Stimulated activated CD4-positive, alpha-beta T cell treated with anti-CD3 and anti-CD28 coated beads, Interleukin-2, amount 100 ng/mL, for 24 hours (primary cell): ENCODE measurements around the gene ASCL2.

ENCODE experiments used
- DNase-seq, 2 donors: peaks; one replicate each; pipeline ENCODE4 v3.0.0-alpha.2; 2020

The ASCL2 gene, protein sequence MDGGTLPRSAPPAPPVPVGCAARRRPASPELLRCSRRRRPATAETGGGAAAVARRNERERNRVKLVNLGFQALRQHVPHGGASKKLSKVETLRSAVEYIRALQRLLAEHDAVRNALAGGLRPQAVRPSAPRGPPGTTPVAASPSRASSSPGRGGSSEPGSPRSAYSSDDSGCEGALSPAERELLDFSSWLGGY

DNA sequence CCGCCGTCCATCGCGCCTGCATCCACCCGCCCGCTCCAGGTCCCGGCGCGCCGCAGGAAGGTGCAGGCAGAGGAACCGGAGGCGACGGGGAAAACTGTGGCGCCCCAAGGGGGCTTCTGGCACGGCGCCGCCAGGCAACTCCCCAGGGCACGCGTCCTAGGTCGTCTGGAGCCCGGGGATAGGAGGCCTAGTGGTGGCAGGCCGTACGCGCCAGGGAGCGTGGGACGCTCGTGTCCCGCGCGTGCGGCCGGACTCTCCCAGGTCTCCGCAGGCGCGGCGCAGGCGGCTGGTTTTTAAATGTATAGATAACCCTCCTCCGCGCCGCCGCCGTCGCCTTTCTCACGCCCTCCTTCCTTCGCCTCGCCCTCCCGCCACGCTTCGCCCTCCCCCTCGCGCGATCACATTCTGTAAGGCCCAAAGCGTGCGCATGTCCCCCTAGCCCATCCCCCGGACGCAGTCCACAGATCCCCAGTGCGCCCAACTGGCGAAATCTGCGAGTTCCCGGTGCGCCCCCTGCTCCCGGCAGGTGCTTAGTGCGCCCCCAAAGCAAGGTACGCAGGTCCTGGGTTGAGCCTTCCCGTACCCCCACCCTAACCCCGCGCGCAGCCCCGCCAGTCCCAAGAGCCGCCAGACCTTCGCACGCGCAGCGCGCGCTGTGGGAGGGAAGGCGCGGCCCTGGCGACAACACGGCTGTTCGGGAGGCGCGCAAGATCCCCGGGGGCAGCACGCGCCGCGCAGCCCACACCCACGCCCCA lies at the start of gene ASCL2:
Gene ASCL2, minus strand, starts transcription at position 267 of the 755 bp plus-strand sequence. Its CDS starts 256 bp downstream, at position 11.
- peak; percentile 19 for DNase-seq

DNA sequence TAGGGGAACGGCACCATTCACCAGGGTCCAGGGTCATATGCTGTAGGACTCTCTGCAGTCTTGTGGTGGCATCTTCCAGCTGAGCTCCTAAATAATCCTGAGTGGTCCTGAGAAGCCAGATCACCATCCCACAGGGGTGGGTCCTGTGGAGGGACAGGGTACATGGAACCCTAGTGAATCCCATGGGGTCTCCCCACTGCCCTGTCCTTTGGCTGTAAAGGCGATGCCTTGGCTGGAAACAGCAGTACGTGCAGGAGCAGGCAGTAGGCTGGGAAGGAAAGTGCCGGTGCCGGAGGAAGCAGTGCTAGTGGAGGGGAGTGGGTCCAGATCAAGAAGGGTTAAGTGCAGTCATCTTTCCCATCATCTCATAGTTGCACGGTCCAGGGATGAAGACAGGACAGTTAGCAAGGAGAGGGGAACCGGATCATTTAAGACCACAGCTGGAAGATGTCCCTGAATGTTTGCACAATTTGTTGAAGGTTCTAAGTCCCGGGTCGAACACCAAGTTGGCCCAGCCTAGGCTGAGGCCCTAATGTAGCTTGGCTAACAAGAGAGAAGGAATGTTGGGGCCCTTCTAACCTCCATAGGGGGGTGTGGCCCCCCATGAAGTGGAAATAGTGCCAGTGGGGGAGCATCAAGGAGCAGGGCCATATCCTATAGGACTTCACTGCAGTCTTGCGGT lies 49.5 kb upstream of the ASCL2 start:
- DNase-seq: no peak

DNA sequence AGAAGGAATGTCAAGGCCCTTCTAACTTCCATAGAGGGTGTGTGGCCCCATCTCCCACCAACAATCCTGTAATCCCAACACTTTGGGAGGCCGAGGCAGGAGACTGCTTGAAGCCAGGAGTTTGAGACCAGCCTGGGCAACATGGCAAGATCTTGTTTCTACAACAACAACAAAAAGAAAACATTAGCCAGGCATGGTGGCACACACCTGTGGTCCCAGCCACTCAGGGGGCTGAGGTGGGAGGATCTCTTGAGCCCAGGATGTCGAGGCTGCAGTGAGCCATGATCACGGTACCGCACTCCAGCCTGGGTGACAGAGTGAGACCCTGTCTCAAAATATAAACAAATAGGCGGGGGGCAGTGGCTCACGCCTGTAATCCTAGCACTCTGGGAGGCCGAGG lies 48.3 kb upstream of the ASCL2 start:
- no peak for DNase-seq

DNA sequence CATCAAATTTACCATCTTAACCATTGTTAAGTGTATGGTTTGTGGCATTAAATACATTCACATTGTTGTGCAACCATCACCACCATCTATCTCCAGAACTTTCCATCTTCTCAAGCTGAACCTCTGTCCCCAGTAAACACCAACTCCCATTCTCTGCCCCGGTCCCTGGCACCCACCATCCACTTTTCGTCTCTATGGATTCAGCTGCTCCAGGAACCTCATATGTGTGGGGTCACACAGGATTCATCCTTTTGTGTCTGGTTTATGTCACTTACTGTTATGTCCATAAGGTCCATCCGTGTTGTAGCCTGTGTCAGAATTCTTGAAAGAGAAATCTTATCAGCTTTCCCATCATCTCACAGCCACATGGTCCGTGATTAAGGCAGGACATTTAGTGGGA lies 47.7 kb upstream of the ASCL2 start:
- DNase-seq: no peak

DNA sequence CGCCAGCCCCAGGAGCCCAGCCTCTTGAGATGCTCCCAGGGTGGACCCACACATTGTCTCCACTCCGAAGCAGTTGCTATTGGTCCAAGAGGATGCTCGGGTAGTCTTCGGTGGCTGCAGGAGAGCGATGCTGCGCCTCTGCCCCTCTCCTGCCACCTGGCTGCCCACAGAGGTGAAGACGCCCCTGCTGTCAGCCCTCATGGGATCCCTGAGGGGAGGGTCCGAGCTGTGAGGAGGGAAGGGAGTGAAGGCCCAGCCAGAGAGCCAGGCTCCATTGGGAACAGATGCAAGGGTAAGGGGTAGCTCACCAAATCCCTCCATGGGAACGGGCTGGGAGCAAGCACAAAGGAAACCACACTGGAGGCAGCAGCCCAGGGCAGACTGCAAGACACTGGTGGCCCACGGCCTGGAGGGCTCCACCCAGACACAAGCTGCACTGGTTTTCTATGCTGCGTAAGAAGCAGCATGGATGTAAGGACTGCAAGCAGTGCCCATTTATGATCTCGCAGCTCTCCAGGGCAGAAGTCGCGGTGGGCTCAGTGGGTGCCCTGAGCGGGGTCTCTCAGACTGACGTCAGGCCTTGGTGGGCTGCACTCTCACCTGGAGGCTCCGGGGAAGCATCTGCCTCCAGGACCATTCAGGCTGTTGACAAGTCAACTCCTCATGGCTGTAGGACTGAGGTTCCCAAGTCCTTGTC lies 47.1 kb upstream of the ASCL2 start:
- no peak for DNase-seq

DNA sequence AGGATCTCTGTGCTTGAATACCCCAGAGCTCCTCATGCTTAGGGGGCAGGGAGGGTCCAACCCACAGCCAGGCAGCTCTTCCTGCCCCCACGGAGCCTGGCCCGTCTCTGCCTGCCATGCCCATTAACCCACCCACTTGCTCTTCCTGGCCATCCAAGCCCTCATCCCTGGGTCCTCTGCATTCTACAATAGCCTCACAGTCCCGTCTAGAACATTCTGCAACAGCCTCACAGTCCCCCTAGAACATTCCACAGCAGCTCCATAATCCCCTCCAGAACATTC lies 46.5 kb upstream of the ASCL2 start:
- DNase-seq: no peak

DNA sequence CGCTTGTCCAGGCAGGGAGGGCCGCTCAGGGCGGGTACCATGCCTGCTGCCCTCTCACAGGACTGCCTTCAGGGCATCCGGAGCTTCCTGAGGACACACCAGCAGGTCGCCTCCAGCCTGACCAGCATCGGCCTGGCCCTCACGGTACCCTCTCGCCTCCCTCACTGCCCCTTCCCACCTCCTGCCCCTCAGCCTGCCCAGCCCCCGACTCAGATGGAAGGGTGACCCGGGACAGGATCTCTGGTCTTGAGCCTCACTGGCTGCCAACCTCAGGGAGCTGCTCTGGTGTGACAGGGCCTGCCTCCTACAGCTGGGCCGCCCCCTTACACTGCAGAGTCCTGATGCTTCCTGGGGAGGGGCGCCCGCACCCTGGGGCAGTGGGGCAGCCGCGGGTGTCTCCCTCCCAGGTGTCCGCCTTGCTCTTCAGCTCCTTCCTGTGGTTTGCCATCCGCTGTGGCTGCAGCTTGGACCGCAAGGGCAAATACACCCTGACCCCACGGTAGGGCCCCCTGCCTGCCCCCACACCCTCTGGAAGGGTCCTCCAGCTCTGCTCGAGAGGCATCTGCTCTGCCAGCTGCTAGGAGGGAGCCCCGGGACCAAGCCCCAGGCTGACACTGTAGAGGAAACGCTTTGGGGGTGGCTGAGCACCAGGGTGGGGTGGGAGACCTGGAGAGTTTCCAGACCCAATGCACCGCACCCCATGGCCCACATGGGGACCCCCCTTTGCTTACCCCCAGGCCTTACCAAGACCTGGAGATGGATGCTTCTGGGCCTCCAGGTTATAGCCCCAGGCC lies 46.0 kb upstream of the ASCL2 start:
- DNase-seq: no peak

DNA sequence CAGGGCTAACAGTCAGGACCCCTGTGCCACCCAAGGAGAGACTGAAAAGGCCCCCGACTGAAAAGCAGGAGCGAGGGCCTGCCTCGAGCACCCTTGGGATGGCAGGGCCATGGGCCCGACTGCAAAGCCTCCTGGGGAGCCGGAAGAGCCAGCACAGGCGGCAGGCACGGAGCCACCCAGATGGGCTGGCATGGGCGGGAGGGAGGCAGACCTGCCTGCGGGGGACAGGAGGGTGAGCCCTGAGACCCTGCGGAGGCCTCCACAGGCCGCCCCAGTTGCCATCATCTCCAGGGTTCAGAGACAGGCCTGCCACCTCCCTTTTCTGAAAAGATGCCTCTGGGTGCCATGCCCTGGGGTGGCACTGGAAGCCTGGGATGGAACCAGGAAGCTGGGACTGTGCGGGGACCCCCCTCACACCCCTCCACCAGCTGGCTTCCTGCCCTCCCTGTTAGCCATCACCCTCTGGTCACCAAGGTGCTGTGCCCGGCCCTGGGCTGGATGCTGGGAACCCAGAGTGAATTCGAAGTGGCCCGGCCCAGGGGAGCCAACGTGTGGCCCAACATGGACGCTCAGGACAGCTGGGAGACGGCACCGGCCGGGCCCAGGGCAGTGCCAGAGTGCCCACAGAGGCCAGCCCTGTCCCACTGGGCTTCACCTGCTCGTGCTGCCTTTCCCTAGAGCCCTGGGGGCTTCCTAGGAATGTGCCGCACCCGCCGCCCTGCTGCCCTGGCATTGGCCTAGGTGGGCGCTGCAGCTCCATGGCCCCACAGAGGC lies 45.2 kb upstream of the ASCL2 start:
- DNase-seq: no peak

DNA sequence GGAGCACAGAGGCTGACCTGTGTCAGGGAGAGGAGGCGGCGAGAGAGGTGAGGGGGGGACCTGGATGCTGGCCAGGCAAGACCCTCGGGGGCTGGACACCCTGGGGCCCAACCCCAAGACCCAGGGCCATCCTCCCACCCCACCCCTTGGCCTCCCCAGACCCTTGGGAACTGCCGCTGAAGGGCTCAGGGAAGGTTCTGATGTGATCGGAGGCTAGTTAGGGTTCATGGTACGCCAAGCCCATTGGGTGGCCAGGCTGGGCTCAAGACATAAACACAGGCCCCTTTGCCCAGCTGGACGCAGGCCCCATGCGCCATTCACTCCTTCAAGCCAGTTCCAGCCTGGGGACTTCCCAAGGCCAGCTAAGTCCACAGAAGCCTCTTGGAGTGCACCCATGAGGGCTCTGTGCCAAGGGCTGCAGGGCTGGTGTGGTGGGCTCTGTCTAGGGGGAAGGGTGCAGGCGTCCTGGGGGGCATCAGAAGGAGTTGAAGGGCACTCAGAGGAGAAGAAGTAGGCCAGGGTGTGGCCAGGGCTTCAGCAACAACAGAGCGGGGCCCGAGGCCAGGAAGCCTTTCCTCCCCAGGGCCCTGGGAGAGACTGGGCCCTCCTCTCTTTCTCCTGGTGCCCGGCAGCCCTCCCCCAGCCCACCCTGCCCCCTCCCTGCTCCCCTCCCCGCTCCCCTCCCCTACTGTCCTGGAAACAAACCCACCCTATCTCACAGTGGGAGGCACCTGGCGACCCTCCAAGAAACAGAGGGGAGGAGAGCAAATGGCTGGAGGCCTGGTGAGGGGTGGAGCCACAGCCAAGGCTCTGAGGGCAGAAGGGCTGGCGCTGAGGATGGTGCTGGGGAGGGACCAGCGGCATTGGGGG lies 44.4 kb upstream of the ASCL2 start:
- no peak for DNase-seq

DNA sequence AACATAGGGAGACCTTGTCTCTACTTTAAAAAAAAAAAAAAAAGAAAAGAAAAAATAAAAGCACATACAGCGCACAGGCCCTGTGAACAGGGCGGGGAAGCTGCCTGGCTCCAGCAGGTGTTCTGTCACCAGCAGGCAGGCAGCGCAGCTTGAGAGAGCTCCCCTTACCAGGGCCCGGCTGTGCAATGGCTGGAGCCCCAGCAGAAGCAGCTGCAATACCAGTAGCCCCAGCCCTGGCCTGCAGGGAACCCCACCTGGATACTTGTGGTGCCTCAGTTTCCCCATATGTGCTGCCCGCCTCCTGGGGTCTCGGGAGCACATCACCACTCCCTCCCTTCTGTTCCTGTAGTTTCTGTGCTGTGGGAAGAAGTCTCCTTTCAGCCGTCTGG lies 43.7 kb upstream of the ASCL2 start:
- DNase-seq: no peak

DNA sequence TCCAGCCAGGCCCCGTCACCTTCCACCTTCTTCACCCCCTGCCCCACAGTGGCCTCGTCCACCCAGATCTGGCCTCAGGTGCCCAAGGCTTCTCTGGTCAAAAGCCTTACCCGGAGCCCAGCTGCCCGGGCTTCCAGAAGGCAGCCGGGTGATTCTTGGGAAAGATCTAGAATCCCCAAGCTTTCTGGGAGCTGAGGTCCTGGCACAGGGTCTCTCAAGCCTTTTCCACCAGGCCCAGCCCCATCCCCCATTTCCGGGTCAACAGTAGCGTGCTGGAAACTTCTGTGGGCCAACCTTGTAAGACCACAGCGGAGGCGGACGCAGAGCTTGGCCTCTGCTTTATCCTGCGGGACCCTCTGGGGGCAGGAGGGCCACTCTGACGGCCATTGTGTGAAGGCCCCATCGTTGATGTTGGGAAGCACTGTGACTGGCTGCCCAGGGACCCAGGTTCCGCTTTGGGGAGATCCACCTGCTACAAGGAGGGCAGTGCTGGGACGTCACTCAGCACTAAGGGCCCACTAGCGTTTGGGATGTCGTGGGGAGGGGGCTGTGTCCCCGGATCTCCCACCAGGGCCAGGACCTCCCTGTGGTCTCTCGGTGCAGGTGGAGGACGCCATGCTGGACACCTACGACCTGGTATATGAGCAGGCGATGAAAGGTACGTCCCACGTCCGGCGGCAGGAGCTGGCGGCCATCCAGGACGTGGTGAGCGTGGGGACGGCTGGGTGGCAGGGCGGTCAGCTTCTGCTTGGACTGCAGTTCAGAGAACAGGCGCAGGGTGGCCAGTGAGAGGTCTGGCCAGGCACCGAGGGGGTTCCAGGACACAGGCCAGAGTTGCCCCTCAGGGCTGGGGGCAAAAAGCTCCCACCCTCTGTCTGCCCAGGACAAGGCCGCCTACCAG lies 42.9 kb upstream of the ASCL2 start:
- no peak for DNase-seq

DNA sequence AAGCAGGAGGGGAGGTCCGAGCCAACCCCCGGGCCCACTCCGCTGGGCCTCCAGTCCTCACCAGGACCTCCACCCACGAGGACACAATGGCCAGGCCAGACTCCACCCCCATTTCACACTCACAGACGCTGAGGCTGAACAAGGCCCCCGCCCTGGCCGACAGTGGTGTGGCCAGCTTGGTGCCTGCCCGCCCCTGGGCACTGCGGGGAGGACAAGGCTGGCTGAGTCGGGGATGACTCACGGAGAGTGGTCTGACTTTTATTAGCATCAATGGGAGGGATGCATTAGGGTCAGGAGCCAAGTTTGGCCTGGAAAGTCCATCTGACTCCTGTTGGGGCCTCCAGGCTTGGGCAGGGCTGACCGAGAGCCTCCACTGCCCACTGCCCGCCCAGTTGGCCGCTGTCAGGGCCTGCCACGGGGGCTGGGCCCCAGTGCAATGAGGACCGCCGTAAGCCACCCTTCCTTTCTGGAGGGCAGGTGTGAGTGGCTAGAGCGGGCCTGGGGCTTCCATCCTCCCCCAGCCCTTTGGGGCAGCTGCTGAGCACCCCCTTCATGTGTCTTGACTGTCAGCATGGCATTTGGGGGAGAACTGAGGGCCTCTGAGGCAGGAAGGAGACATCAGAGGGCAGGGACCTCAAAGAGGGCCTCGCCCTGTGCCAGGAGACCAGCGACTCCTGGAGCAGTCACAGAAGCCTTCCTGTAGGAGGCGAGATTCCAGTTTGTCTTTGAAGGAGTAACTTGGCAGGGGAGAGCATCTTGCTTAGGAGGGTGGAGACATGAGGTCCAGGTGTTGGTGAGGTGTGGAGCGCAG lies 42.0 kb upstream of the ASCL2 start:
- no peak for DNase-seq

DNA sequence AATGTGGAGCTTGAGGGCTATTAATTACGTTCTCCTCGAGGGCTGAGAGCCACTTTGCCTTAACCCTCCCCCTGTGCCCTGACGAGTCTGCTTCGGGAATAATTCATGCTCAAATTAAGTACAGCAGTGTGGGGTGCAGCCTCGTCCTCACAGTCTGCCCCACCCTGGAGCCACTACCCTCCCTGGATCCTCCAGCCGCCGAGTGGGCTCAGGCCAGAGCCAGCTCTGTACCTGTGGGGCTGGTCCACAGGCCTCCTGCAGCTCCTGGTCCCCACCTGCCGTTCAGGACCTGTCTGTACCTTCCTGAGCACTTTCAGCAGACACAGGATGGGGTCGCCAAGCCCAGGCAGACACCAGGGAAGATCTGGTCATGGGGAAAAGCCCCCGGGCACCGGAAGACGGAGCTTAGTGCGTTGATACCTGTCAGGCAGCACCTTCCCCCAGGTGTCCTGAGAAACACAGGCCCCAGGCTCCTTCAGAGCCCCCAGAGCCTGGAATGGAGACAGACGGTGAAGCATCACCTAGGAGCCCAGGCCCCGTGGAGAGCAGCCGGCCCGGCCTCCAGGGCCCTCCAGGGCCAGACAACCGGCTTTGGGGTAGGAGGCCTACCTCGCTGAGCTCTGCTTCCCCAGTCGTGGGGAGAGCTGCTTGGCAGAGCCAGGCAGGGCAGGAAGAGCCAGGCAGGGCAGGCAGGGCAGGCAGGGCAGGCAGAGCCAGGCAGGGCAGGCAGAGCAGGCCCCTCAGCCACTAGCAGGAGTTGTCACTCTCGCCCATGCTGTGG lies 41.2 kb upstream of the ASCL2 start:
- no peak for DNase-seq

DNA sequence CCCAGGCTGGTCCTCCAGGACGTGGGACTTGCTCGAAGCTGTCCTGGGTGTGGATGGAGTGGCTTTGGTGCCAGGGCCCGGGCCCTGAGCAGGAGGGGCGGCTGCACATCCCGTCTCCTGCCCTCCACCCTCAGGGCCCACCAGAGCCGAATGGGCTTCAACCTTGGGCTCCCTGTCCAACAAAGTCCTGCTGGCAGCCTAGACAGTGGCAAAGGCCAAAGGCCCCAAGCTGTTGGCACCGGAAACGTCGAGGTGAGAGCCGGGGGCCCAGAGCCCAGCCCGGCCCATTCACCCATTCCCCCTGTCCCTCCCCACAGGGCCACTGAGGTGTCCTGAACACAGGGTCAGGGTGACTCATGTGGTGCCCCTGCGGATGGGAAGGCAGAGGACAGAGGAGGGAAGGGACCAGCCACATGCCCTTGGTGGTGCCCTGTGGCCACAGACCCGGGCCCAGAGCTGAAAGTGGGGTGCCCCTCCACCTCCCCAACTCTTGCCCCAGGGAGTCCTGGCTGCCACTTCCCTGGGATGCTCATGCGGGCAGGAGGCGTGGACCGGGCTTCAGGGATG lies 40.5 kb upstream of the ASCL2 start:
- no peak for DNase-seq

DNA sequence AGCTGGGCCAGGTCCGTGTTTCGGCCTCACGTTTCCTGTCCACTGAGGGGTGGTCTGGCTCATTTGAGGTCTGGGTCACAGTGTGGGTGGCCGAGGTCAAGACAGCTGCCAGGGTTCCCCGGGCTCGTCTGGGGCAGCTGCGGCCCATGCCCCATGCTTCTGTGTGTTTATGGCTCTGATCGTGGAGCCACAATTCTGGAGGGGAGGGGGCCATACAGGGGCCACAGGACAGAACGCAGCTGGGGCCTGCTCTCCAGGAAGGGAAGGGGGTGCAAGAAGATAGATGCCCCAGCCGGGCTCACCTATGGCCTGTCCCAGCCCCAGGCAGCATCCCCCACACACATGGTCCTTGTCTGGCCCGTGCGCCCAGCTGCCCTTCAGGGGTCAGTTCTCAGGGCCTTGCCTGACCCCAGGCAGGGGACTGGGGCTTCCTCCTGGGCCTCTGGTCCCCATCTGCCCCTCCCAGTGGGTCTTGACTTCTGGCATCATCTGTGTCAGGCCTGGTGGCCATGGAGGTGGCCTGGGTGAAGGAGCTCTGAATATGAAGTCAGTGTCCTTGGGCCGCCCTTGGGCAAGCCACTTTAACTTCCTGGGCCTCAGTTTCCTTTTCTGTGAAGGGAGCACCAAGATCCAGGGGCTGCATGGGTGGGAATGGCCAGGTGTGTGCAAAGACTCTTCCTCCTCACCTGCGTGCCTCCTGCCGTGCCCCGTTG lies 39.8 kb upstream of the ASCL2 start:
- no peak for DNase-seq

DNA sequence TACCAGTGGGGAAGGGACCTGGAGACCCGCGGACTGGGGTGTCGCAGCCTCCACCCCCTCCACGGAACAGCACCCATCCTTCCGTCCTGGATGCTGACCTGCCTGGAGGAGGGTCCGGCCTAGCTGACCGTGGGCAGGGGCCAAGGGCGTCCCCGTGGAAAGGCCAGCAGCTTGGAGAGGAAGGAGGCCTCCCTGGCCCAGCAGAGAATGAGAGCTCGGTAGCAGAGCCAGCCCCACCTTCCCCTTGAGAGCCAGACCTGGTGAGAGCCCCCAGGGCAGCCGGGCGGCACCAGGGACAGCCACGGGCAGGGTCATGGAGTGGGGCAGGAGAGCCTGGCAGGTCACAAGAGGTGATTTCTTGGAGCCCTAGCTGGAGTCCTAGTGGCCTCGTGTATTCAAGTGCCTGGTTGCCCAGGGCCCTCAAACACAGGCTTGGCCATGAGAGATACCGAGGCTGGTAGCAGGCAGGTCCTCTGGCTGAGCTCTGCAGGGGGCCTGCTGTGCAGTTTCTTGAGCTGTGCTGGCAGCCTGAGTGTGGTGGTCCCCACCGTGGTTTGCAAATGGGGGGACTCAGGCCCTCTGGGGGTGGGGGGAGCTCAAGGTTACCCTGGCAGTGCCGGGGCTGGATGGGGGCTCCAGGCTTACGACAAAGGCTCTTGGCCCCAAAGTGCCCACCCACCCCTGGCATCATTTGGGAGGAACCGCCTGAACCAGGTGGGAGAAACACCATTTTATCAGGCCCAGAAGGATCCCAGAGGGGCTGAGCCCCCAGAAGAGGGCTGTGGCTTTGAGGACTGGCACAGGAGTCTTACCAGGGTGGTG lies 39.1 kb upstream of the ASCL2 start:
- no peak for DNase-seq
